GM12874 (cell line): ENCODE data around the gene DBR1.

Experiments
- CTCF ChIP-seq: IDR thresholded peaks from 2 replicates; pipeline ENCODE4 v1.5.1; 2011; ENCODE audit warnings: low read depth, mild to moderate bottlenecking, control low read depth, low read length, moderate library complexity; ENCODE audit not compliant: insufficient read depth

The DBR1 gene

GRCh38 chr3:138186221-138186620 lies 11.5 kb upstream of the DBR1 start:
- TF ChIP-seq CTCF: no peak

- no peak for TF ChIP-seq CTCF
Observed at GRCh38 chr3:138184994-138185393, 10.3 kb upstream of the DBR1 start.

GRCh38 chr3:138180375-138181029 lies 5.8 kb upstream of the DBR1 start:
- TF ChIP-seq CTCF: peak; percentile 37; the same call in 1 of the 2 replicates

- TF ChIP-seq CTCF: no peak
Observed at GRCh38 chr3:138173769-138174420, 826 bp downstream of the DBR1 start.

DNA sequence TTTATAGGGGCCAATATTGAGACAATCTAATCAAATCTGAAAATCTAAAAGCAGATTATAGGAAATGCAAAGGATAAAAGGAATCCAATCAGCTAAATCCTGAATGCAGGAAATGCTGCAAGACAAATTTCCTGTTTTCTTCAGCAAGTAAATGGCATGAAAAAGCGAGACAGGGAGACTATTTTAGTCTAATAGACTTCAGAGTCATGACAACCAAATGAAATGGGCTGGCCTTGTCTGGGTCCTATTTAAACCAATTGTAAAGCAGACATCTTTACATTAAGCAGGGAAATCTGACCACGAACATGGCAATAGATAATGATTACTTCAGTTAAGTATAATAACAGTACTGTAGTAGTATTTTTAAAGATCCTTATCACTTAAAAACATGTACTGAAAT lies 2.1 kb downstream of the DBR1 start:
- TF ChIP-seq CTCF: no peak

GRCh38 chr3:138165061-138165460 lies 9.7 kb downstream of the DBR1 start:
- no peak for TF ChIP-seq CTCF

- no peak for TF ChIP-seq CTCF
Observed at GRCh38 chr3:138157743-138158142, 17.0 kb downstream of the DBR1 start.
